Measurements from ENCODE around the gene KLHDC9.

DNA sequence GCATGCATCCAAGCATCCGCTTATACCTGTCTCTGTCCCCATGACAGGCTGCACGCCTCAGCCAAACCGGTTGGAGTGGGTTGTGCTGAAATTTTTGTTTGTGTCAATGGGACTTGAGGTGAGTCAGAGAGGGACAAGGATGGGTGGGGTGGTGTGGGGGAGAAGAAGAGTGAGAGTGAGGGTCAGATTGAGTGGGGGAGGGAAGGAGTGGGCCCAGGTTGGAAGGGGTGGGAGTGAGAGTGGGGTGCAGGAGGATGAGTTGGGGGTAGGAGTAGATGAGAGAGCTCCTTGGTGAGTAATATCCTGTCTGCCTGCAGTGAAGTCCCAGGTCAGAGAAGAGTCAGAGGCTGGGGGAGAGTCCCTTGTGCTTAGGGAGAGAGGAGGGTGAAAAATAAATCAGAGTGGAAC lies 5.5 kb upstream of the KLHDC9 start:
- TF ChIP-seq POLR2AphosphoS5 (IDR thresholded peaks at IDR 0.05; ENCODE audit: low read depth, low read length): no peak
- TF ChIP-seq SIN3A (IDR thresholded peaks at IDR 0.05; ENCODE audit: borderline replicate concordance, insufficient read depth, low read length): no peak

All from PFSK-1 (cell line).